SK-N-SH (cell line): ENCODE measurements around the gene PDE6A. TPM values are rescaled to one million over a fixed set of nuclear protein-coding genes. Genes with fewer than 3 reads are reported as not detected.

Experiments used
- CTCF ChIA-PET: fragments of 300-600, 350-600 bp; formaldehyde crosslinking; extraction: SDS; loops from one replicate; lab custom pipeline; 2021; lab: Yijun Ruan, JAX
- POLR2A ChIA-PET: fragments of 350-600 bp; sonication (Branson Sonifier 250); formaldehyde crosslinking; extraction: SDS; loops from one replicate; lab custom pipeline; 2020; ENCODE audit warnings: antibody characterized with exemption, inconsistent platforms; lab: Yijun Ruan, JAX
- DNase-seq: peaks from one replicate; pipeline ENCODE4 v3.0.0; 2012
- H2AFZ ChIP-seq: fragments of 200-600 bp; sonication (generic); 2 replicates; pipeline ENCODE4 v1.8.1; 2016; ENCODE audit warnings: antibody characterized with exemption, mild to moderate bottlenecking, low read depth
- H3F3A ChIP-seq: fragments of 200-600 bp; sonication (generic); replicated peaks from 2 replicates; pipeline ENCODE3; 2016; ENCODE audit warnings: antibody characterized with exemption, mild to moderate bottlenecking; ENCODE audit not compliant: insufficient read depth
- H3K27ac ChIP-seq, 2 experiments: fragments of 200-500 bp in 1 of 2; fragments of 200-600 bp in 1 of 2; sonication (Bioruptor generic) in 1 of 2; sonication (generic), shearing (Covaris generic) in 1 of 2; 2 replicates each; pipeline versions ENCODE4 v1.5.1 to v1.6.1; 2014 to 2016; ENCODE audit warnings: low read depth in 2 of 2, inconsistent platforms in 1 of 2, low read length in 1 of 2, mild to moderate bottlenecking in 1 of 2, mixed read lengths in 1 of 2
- H3K27me3 ChIP-seq: fragments of 200-600 bp; sonication (generic), shearing (Covaris generic); 2 replicates; pipeline ENCODE4 v1.6.1; 2016; ENCODE audit warnings: mixed run types; ENCODE audit not compliant: insufficient read depth
- H3K36me3 ChIP-seq, 2 experiments: fragments of 200-500 bp in 1 of 2; fragments of 200-600 bp in 1 of 2; sonication (Bioruptor generic) in 1 of 2; sonication (generic) in 1 of 2; replicated peaks in 1 of 2; 2 replicates each; pipeline versions ENCODE3 to v1.5.1; 2014 to 2016; ENCODE audit warnings: low read length in 1 of 2, mild to moderate bottlenecking in 1 of 2; ENCODE audit not compliant: insufficient read depth in 2 of 2, control insufficient read depth in 1 of 2
- H3K4me1 ChIP-seq, 2 experiments: fragments of 200-500 bp in 1 of 2; fragments of 200-600 bp in 1 of 2; sonication (Bioruptor generic) in 1 of 2; sonication (generic), shearing (Covaris generic) in 1 of 2; 2 replicates each; pipeline versions ENCODE4 v1.5.1 to v1.6.1; 2014 to 2016; ENCODE audit warnings: low read depth in 1 of 2, low read length in 1 of 2, mixed run types in 1 of 2; ENCODE audit not compliant: insufficient read depth in 2 of 2, control insufficient read depth in 1 of 2
- H3K4me2 ChIP-seq: fragments of 200-600 bp; sonication (generic), shearing (Covaris generic); 2 replicates; pipeline ENCODE4 v1.6.1; 2017; ENCODE audit warnings: mixed run types
- H3K4me3 ChIP-seq, 2 experiments: fragments of 200-500 bp in 1 of 2; fragments of 200-600 bp in 1 of 2; sonication (Bioruptor generic) in 1 of 2; sonication (generic), shearing (Covaris generic) in 1 of 2; 2 replicates each; pipeline versions ENCODE4 v1.5.1 to v1.8.1; 2014 to 2016; ENCODE audit warnings: low read depth in 2 of 2, inconsistent platforms in 1 of 2, low read length in 1 of 2, mild to moderate bottlenecking in 1 of 2, mixed read lengths in 1 of 2, moderate library complexity in 1 of 2
- H3K79me2 ChIP-seq: fragments of 200-600 bp; sonication (generic); 2 replicates; pipeline ENCODE4 v1.8.1; 2017; ENCODE audit warnings: mild to moderate bottlenecking; ENCODE audit not compliant: insufficient read depth
- H3K9ac ChIP-seq: fragments of 200-600 bp; sonication (generic); 2 replicates; pipeline ENCODE4 v1.6.1; 2017; ENCODE audit warnings: mixed run types
- H3K9me2 ChIP-seq: fragments of 200-600 bp; sonication (generic); 2 replicates; pipeline ENCODE4 v1.6.1; 2017; ENCODE audit warnings: mixed run types
- H3K9me3 ChIP-seq: fragments of 200-600 bp; sonication (generic); 2 replicates; pipeline ENCODE4 v1.6.1; 2017; ENCODE audit warnings: mixed run types, mild to moderate bottlenecking, moderate library complexity
- H4K20me1 ChIP-seq: fragments of 200-600 bp; sonication (generic); 2 replicates; pipeline ENCODE4 v1.6.1; 2017; ENCODE audit warnings: mild to moderate bottlenecking, mixed run types; ENCODE audit not compliant: insufficient read depth
- EZH2phosphoT487 ChIP-seq: fragments of 200-600 bp; sonication (generic); IDR thresholded peaks from 2 replicates; pipeline ENCODE4 v1.6.1; 2017; ENCODE audit warnings: low read depth, mixed run types, mild to moderate bottlenecking, antibody characterized with exemption, moderate library complexity, borderline replicate concordance
- FOSL2 ChIP-seq: IDR thresholded peaks from 2 replicates; pipeline ENCODE4 v1.4.0; 2012; ENCODE audit warnings: low read depth, mild to moderate bottlenecking, moderate library complexity, borderline replicate concordance
- FOXM1 ChIP-seq: IDR thresholded peaks from 2 replicates; pipeline ENCODE4 v1.4.0; 2012; ENCODE audit warnings: low read depth, mild to moderate bottlenecking
- MEF2A ChIP-seq: IDR thresholded peaks from 2 replicates; pipeline ENCODE4 v1.4.0; 2012; ENCODE audit warnings: low read depth, borderline replicate concordance
- NFIC ChIP-seq: IDR thresholded peaks from 2 replicates; pipeline ENCODE4 v1.4.0; 2012; ENCODE audit warnings: borderline replicate concordance
- NRF1 ChIP-seq: IDR thresholded peaks from 2 replicates; pipeline ENCODE4 v1.6.1; 2012; ENCODE audit warnings: low read depth, mild to moderate bottlenecking, low read length
- PBX3 ChIP-seq: IDR thresholded peaks from 2 replicates; pipeline ENCODE4; 2012
- RXRA ChIP-seq: IDR thresholded peaks from 2 replicates; pipeline ENCODE4 v1.4.0; 2012; ENCODE audit warnings: low read depth, mild to moderate bottlenecking, borderline replicate concordance
- TAF1 ChIP-seq: IDR thresholded peaks from 2 replicates; pipeline ENCODE4 v1.6.1; 2012; ENCODE audit warnings: low read depth, mild to moderate bottlenecking, low read length, moderate library complexity, borderline replicate concordance
- TEAD4 ChIP-seq: IDR thresholded peaks from 2 replicates; pipeline ENCODE4 v1.4.0; 2012; ENCODE audit warnings: mild to moderate bottlenecking, borderline replicate concordance; ENCODE audit not compliant: insufficient read depth
- WGBS: methylation state at CpG from one replicate; pipeline ENCODE4 v1.1.6; 2017; ENCODE audit warnings: low lambda C conversion rate; 5-methylcytosine and 5-hydroxymethylcytosine counted together
- polyA plus RNA-seq, 3 experiments: library from polyadenylated mRNA; depleted of rRNA; stranded (reverse); fragments of >200 nt; gene quantifications; 2 replicates each; pipeline ENCODE4 v1.2.3, GENCODE V29; 2012
- TF ChIP-seq, protein P1 (sequence below): fragments of 150-350 bp; IDR thresholded peaks from 2 replicates; pipeline ENCODE4 v1.6.1; 2017; ENCODE audit warnings: antibody characterized with exemption, low read length, low read depth, borderline replicate concordance
- TF ChIP-seq, protein P2 (sequence below): IDR thresholded peaks from 2 replicates; pipeline ENCODE4 v1.4.0; 2012; ENCODE audit warnings: low read depth
- TF ChIP-seq, protein P3 (sequence below): IDR thresholded peaks from 2 replicates; pipeline ENCODE4 v1.6.1; 2012; ENCODE audit warnings: mild to moderate bottlenecking, low read depth, low read length, moderate library complexity

The PDE6A gene
- polyA plus RNA-seq, 1 of the 3 experiments (the other 2 are of a cell fraction) = 0.05 TPM

DNA sequence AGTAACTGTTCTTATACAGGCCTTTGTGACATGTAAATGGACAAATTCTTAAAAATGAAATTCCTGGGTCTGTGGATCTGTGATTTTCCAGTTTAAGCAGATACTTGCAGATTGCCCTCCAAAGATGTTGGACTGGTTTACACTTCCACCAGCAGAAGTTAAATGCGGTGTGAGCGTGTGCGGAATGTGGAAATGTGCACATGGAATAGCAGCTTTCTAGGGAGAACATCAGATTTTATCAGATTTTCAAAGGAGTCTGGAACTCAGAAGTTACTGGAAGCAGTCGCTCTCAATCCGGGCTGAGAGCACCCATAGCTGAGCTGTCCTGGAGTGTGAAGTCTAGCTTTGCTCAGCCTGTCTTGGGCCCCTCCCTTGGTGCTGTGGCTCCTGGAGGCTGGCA, 117.0 kb downstream of the PDE6A start:
- ChIA-PET POLR2A (no interaction called here), CTCF (interaction anchor here (1.0 to 32.2 kb wide), 25 partner anchors 7 to 263 kb away, joined by 3 to 730 read pairs (median 7); partner anchors contain the start of genes ARHGEF37, HMGXB3, PPARGC1B and TIGD6)
- Histone ChIP-seq H3K9me3 (no peaks in the 10 kb centered on the region), H3K4me1 (no peaks in the 10 kb centered on the region; a peak in 1 of 4 replicates), H2AFZ (no peak overlapping the region), H3K4me3 (no peak overlapping the region), H4K20me1 (no peaks in the 10 kb centered on the region), H3K36me3 (no peaks in the 10 kb centered on the region), H3K9ac (no peak overlapping the region), H3K9me2 (no peaks in the 10 kb centered on the region), H3F3A (no peaks in the 10 kb centered on the region), H3K27me3 (no peaks in the 10 kb centered on the region), H3K79me2 (no peaks in the 10 kb centered on the region), H3K27ac (no peak overlapping the region), H3K4me2 (no peak overlapping the region)
- TF ChIP-seq, protein P1, sequence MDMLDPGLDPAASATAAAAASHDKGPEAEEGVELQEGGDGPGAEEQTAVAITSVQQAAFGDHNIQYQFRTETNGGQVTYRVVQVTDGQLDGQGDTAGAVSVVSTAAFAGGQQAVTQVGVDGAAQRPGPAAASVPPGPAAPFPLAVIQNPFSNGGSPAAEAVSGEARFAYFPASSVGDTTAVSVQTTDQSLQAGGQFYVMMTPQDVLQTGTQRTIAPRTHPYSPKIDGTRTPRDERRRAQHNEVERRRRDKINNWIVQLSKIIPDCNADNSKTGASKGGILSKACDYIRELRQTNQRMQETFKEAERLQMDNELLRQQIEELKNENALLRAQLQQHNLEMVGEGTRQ = no peak
- TF ChIP-seq NRF1 = no peak
- TF ChIP-seq, protein P2, sequence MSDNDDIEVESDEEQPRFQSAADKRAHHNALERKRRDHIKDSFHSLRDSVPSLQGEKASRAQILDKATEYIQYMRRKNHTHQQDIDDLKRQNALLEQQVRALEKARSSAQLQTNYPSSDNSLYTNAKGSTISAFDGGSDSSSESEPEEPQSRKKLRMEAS = no peak
- no peak for TF ChIP-seq FOXM1
- TF ChIP-seq, protein P3, sequence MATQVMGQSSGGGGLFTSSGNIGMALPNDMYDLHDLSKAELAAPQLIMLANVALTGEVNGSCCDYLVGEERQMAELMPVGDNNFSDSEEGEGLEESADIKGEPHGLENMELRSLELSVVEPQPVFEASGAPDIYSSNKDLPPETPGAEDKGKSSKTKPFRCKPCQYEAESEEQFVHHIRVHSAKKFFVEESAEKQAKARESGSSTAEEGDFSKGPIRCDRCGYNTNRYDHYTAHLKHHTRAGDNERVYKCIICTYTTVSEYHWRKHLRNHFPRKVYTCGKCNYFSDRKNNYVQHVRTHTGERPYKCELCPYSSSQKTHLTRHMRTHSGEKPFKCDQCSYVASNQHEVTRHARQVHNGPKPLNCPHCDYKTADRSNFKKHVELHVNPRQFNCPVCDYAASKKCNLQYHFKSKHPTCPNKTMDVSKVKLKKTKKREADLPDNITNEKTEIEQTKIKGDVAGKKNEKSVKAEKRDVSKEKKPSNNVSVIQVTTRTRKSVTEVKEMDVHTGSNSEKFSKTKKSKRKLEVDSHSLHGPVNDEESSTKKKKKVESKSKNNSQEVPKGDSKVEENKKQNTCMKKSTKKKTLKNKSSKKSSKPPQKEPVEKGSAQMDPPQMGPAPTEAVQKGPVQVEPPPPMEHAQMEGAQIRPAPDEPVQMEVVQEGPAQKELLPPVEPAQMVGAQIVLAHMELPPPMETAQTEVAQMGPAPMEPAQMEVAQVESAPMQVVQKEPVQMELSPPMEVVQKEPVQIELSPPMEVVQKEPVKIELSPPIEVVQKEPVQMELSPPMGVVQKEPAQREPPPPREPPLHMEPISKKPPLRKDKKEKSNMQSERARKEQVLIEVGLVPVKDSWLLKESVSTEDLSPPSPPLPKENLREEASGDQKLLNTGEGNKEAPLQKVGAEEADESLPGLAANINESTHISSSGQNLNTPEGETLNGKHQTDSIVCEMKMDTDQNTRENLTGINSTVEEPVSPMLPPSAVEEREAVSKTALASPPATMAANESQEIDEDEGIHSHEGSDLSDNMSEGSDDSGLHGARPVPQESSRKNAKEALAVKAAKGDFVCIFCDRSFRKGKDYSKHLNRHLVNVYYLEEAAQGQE = no peak
- no peak for TF ChIP-seq FOSL2
- no peak for TF ChIP-seq TAF1
- no peak for TF ChIP-seq TEAD4
- TF ChIP-seq EZH2phosphoT487 = no peak
- TF ChIP-seq RXRA = no peak
- TF ChIP-seq PBX3 = no peak
- no peak for TF ChIP-seq MEF2A
- TF ChIP-seq NFIC = no peak
- no peak for DNase-seq
- WGBS = 98% methylated on average over 5 of the region's 5 CpGs
